ENCODE data around the gene SGPP2.

SGPP2 gene

GRCh38 chr2:222413295-222413911, 10.9 kb upstream of the SGPP2 start:
- H3K27me3 Mint-ChIP-seq = no peaks in the 10 kb centered on the region
- DNase-seq (ENCODE audit: low spot score in 2 of 2) (no peak), ATAC-seq (ENCODE audit: low read depth) (no peak)
- H3K4me3 Mint-ChIP-seq = no peak overlapping the region
- no peaks in the 10 kb centered on the region for H3K36me3 Mint-ChIP-seq
- H3K27ac Mint-ChIP-seq = no peak overlapping the region
- H3K4me1 Mint-ChIP-seq = no peaks in the 10 kb centered on the region
- H3K9me3 Mint-ChIP-seq = peaks cover 5% of the 10 kb centered on the region

- no peak for ATAC-seq (ENCODE audit: low read depth)
- H3K9me3 Mint-ChIP-seq = peaks cover 5% of the 10 kb centered on the region
Measured at GRCh38 chr2:222418739-222419138, 5.6 kb upstream of the SGPP2 start.

GRCh38 chr2:222420508-222420907, 3.8 kb upstream of the SGPP2 start:
- no peaks in the 10 kb centered on the region for H3K36me3 Mint-ChIP-seq
- no peak for DNase-seq (ENCODE audit: low spot score in 2 of 2)

More at GRCh38 chr2:222418739-222419138, 5.6 kb upstream of the SGPP2 start:
- peaks cover 8% of the 10 kb centered on the region for H3K4me1 Mint-ChIP-seq
- H3K27ac Mint-ChIP-seq = no peak overlapping the region
- H3K36me3 Mint-ChIP-seq = no peaks in the 10 kb centered on the region
- no peak overlapping the region for H3K4me3 Mint-ChIP-seq
- H3K27me3 Mint-ChIP-seq = no peaks in the 10 kb centered on the region
- DNase-seq (ENCODE audit: low spot score in 2 of 2) = no peak

GRCh38 chr2:222421626-222422025, 2.7 kb upstream of the SGPP2 start:
- no peaks in the 10 kb centered on the region for H3K27me3 Mint-ChIP-seq
- ATAC-seq (ENCODE audit: low read depth) (no peak), DNase-seq (ENCODE audit: low spot score in 2 of 2) (no peak)
- no peaks in the 10 kb centered on the region for H3K36me3 Mint-ChIP-seq
- no peaks in the 10 kb centered on the region for H3K9me3 Mint-ChIP-seq
- no peak overlapping the region for H3K27ac Mint-ChIP-seq
- H3K4me3 Mint-ChIP-seq = no peak overlapping the region
- H3K4me1 Mint-ChIP-seq = peaks cover 23% of the 10 kb centered on the region

More at GRCh38 chr2:222420508-222420907, 3.8 kb upstream of the SGPP2 start:
- Mint-ChIP-seq H3K4me1 (peaks cover 16% of the 10 kb centered on the region), H3K27me3 (no peaks in the 10 kb centered on the region), H3K9me3 (peaks cover 5% of the 10 kb centered on the region), H3K4me3 (no peak overlapping the region), H3K27ac (no peak overlapping the region)
- ATAC-seq (ENCODE audit: low read depth) = no peak

- ATAC-seq (ENCODE audit: low read depth) = no peak
- H3K9me3 Mint-ChIP-seq = no peaks in the 10 kb centered on the region
- no peaks in the 10 kb centered on the region for H3K36me3 Mint-ChIP-seq
- peaks cover 36% of the 10 kb centered on the region for H3K4me1 Mint-ChIP-seq
- no peak for DNase-seq (ENCODE audit: low spot score in 2 of 2)
- peak overlapping the region; percentile 94 for H3K27ac Mint-ChIP-seq
- H3K27me3 Mint-ChIP-seq = no peaks in the 10 kb centered on the region
- peak overlapping the region; percentile 95 for H3K4me3 Mint-ChIP-seq
Measured at GRCh38 chr2:222423186-222423585, 1.2 kb upstream of the SGPP2 start.

- H3K36me3 Mint-ChIP-seq = no peaks in the 10 kb centered on the region
- ATAC-seq (ENCODE audit: low read depth) (peak; percentile 54), DNase-seq (ENCODE audit: low spot score in 2 of 2) (peak; percentile 25 to 30)
- H3K9me3 Mint-ChIP-seq = no peaks in the 10 kb centered on the region
- H3K4me3 Mint-ChIP-seq = peak overlapping the region; percentile 95
- H3K27ac Mint-ChIP-seq = peak overlapping the region; percentile 94
- peaks cover 36% of the 10 kb centered on the region for H3K4me1 Mint-ChIP-seq
- H3K27me3 Mint-ChIP-seq = no peaks in the 10 kb centered on the region
Measured at GRCh38 chr2:222423632-222424275, 589 bp upstream of the SGPP2 start.

- H3K4me1 Mint-ChIP-seq = peaks cover 36% of the 10 kb centered on the region
- no peaks in the 10 kb centered on the region for H3K36me3 Mint-ChIP-seq
- peak overlapping the region; percentile 95 for H3K4me3 Mint-ChIP-seq
Measured at GRCh38 chr2:222424729-222425671, 657 bp downstream of the SGPP2 start.

GRCh38 chr2:222427646-222428301, 3.4 kb downstream of the SGPP2 start:
- DNase-seq (ENCODE audit: low spot score in 2 of 2) (no peak), ATAC-seq (ENCODE audit: low read depth) (no peak)
- Mint-ChIP-seq H3K27ac (peak overlapping the region; percentile 87), H3K4me1 (peaks cover 46% of the 10 kb centered on the region), H3K27me3 (no peaks in the 10 kb centered on the region), H3K9me3 (peaks cover 3% of the 10 kb centered on the region), H3K4me3 (peak overlapping the region; percentile 63), H3K36me3 (no peaks in the 10 kb centered on the region)

More at GRCh38 chr2:222424729-222425671, 657 bp downstream of the SGPP2 start:
- no peaks in the 10 kb centered on the region for H3K27me3 Mint-ChIP-seq
- peak; percentile 39 to 45 for DNase-seq (ENCODE audit: low spot score in 2 of 2)
- peaks cover 3% of the 10 kb centered on the region for H3K9me3 Mint-ChIP-seq
- peak overlapping the region; percentile 87 for H3K27ac Mint-ChIP-seq
- ATAC-seq (ENCODE audit: low read depth) = peak; percentile 41

- no peaks in the 10 kb centered on the region for H3K27me3 Mint-ChIP-seq
- no peak overlapping the region for H3K4me3 Mint-ChIP-seq
- peaks cover 3% of the 10 kb centered on the region for H3K9me3 Mint-ChIP-seq
- ATAC-seq (ENCODE audit: low read depth) (no peak), DNase-seq (ENCODE audit: low spot score in 2 of 2) (no peak)
- no peaks in the 10 kb centered on the region for H3K36me3 Mint-ChIP-seq
- peaks cover 44% of the 10 kb centered on the region for H3K4me1 Mint-ChIP-seq
- H3K27ac Mint-ChIP-seq = no peak overlapping the region
Measured at GRCh38 chr2:222430071-222430470, 5.7 kb downstream of the SGPP2 start.

GRCh38 chr2:222430681-222431080, 6.3 kb downstream of the SGPP2 start:
- H3K4me1 Mint-ChIP-seq = peaks cover 39% of the 10 kb centered on the region
- DNase-seq (ENCODE audit: low spot score in 2 of 2) = no peak
- no peak for ATAC-seq (ENCODE audit: low read depth)
- no peaks in the 10 kb centered on the region for H3K36me3 Mint-ChIP-seq
- H3K27ac Mint-ChIP-seq = no peak overlapping the region
- no peaks in the 10 kb centered on the region for H3K27me3 Mint-ChIP-seq
- peaks cover 3% of the 10 kb centered on the region for H3K9me3 Mint-ChIP-seq
- H3K4me3 Mint-ChIP-seq = no peak overlapping the region

- ATAC-seq (ENCODE audit: low read depth) = no peak
- Mint-ChIP-seq H3K36me3 (no peaks in the 10 kb centered on the region), H3K27ac (peak overlapping the region; percentile 61), H3K4me3 (no peak overlapping the region), H3K9me3 (peaks cover 3% of the 10 kb centered on the region), H3K27me3 (no peaks in the 10 kb centered on the region), H3K4me1 (peaks cover 33% of the 10 kb centered on the region)
- DNase-seq (ENCODE audit: low spot score in 2 of 2) = no peak
Measured at GRCh38 chr2:222431869-222432268, 7.5 kb downstream of the SGPP2 start.

GRCh38 chr2:222433332-222434173, 9.2 kb downstream of the SGPP2 start:
- Mint-ChIP-seq H3K27me3 (no peaks in the 10 kb centered on the region), H3K4me3 (peak overlapping the region; percentile 72), H3K36me3 (no peaks in the 10 kb centered on the region), H3K9me3 (peaks cover 3% of the 10 kb centered on the region), H3K27ac (peak overlapping the region; percentile 83), H3K4me1 (peaks cover 25% of the 10 kb centered on the region)
- peak; percentile 91 for ATAC-seq (ENCODE audit: low read depth)
- no peak for DNase-seq (ENCODE audit: low spot score in 2 of 2)

- no peaks in the 10 kb centered on the region for H3K36me3 Mint-ChIP-seq
- H3K9me3 Mint-ChIP-seq = peaks cover 3% of the 10 kb centered on the region
- DNase-seq (ENCODE audit: low spot score in 2 of 2) (no peak), ATAC-seq (ENCODE audit: low read depth) (peak; percentile 34)
- H3K4me3 Mint-ChIP-seq = peak overlapping the region; percentile 72
- peak overlapping the region; percentile 83 for H3K27ac Mint-ChIP-seq
- peaks cover 25% of the 10 kb centered on the region for H3K4me1 Mint-ChIP-seq
- no peaks in the 10 kb centered on the region for H3K27me3 Mint-ChIP-seq
Measured at GRCh38 chr2:222434204-222434603, 9.9 kb downstream of the SGPP2 start.

Data from memory B cell (primary cell).